ENCODE measurements around the gene ADAMTS6.

The ADAMTS6 gene

DNA sequence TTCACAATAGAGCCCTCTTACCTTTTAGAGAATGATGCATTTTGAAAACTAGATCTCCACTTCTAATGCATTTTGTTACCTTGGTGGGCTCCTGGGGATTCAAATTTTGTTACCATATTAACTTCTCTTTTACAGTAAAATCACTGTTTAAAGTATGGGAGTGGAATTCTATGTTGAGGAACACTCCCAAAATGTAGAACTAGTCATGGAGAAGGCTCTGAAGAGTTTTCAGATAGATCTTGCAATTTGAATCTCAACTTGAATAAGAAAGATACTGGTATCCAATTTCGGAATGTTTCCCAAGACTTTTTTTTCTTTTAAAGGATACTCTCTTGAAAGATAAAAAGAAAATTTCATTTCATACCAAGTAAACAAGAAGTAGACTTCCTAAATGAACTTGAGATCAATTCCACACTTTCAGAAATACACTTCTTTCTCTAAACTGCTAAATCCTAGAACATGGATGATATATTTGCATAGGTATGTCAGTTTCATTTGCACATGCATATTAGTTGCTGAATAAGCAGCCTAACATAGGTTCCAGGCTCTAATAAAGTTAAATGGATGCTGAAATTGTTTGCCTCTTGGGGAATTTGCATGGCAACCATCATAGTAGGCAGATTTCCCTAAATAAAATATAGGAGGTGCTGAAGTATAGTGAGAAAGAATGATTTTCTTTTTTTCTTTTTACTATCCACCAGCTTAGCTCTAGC is 205.4 kb downstream of the ADAMTS6 start:
- DNase-seq: no peak

DNA sequence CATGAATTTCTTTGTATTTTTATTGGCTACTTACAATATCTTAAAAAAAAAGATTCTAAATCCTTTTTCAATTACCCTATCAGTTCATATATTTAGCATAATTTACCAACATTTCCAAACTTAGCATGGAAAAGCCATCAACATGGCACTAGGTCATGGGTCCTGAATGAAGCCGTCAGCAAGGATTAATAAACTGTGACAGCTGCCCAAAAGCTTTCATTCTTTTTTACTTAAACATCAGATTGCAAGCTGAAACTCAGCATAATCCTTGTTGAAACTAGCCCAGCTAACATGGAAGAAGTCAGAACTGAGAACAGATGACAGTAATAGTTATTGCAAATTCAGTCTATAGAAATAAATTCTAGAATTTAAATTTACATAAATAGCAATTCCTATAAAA is 209.8 kb downstream of the ADAMTS6 start:
- no peak for DNase-seq

DNA sequence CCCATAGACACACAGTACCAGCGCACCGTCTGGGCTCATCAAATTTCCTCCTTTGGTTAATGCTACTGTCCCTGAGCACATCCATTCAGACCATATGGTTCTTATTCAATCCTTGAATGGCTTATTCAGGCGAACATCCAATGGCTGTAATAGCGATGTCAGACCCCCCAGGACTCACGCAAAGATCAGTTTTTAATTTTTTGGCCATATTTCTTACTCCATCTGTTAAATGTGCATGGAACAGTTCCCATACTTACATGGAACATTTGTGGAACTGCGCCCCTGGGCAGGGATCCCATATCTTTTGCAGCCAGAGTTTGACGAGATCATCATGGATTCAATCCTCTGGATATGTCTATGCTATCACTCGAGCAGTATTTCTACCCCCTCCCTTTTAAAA is 213.2 kb downstream of the ADAMTS6 start:
- no peak for DNase-seq

DNA sequence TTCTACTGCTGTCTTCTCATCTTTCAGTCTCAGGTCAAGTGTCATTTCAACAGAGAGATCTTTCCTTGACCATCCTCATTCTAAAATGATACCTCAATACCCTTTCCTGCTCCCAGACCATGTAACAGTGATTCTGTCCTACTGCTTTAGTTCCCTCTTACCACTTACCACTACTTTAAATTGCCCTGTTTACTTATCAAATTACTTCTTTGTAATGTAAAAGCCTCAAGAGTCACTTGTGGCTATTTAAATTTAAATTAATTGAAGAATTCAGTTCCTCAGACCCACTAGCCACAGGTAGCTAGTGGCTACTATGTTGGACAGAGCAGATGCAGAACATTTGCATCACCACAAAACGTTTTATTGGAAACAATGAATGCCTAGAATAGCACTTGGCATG is 217.3 kb downstream of the ADAMTS6 start:
- DNase-seq: no peak

DNA sequence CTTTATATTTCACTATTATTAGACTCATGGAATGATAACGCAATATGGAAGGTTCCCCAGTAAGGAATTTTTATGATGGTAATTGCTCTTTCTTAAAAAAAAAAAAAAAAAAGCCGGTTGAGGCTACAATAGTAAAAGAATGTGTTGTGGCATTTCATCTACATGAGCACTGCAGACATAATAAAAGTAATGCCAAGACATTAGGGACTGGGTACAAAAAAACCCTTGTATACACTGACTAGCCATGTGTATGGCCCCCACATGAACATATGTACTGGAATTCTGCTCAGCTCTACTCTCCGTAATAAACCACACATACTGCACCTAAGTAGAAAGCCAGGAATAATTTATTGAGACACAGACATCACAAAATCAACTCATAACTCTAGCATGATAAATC is 218.4 kb downstream of the ADAMTS6 start:
- DNase-seq: no peak

DNA sequence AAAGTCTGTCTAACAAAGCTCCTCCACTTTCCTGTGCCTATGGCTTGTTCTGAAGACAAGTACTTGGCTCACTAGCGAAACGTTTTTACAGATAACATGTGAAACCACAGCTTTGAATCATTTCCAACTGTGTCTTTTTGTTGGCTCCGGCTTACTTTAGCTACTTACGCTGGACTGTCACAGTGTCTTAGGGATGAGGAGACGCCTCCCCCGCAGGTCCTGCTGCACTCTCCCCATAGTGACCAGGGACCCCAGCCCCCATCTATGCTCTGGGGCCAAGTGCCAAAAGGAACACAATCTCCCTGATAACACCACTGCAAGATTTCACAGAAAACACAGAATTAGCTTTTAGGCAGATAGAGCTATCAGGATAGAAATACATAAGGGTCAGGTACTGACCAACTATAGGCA is 219.1 kb downstream of the ADAMTS6 start:
- no peak for DNase-seq

DNA sequence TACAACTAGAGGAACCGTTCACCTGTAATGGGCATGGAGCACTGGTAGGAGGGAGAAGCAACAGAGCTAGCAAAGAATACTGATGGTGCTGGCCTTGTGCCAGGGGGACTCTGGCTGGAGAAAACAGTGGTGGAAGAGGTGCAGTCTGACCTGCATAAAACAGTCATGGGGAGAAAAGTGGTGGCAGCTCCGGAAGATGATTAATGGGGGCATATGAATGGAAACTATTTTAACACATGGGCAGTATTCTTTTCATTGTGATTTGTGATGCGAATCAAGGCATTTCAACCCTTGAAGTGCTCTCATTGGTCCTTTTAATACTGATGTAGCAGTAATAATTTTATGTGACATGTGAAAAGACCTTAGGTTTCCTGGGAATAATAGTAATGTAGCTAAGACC is 219.6 kb downstream of the ADAMTS6 start:
- no peak for DNase-seq

DNA sequence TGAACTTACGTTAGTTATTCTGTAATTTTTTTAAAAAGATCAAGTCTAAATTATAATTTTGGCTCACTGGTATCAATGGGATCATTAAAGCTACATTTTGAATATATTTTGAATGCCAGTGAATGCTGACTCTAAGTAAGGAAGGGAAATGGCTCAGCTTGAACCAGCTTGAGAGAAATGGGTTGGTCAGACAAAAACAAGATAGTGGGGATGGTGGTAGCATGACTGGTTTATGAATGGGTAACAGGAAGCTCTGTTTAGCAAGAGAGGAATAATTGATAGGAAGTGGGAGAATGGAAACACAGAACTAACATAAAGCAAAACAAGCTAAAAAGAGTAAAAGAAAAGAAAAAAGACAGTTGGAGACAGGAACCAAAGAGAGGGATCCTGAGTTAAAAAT is 220.2 kb downstream of the ADAMTS6 start:
- DNase-seq: no peak

DNA sequence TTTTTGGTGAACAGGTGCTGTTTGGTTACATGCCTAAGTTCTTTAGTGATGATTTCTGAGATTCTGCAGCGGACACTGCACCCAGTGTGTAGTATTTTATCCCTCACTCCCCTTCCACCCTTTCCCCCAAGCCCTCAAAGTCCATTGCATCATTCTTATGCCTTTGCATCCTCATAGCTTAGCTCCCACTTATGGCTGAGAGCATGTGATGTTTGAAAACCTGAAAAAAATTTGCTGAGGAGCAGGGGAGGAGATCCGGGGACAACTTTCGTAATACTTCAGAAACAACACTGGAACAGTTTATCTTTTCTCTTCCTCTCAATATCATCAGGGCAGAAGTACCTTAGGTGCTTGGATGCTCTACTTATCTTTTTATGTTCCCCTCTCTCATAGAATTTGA is 226.4 kb downstream of the ADAMTS6 start:
- no peak for DNase-seq

DNA sequence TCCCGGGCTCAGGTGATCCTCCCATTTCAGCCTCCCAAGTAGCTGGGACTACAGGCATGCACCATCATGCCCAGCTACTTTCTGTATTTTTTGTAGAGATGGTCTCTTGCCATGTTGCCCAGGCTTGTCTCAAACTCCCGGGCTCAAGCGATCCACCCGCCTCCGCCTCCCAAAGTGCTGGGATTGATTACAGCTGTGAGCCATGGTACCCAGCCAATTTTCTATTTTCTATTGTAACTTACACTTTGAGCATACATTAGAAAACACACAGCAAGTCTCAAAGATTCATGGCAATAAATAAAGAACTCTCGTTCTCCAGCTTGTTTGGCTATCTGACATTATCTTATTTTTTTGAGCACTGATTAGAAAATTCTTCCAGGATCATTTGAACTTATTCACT is 228.7 kb downstream of the ADAMTS6 start:
- no peak for DNase-seq

DNA sequence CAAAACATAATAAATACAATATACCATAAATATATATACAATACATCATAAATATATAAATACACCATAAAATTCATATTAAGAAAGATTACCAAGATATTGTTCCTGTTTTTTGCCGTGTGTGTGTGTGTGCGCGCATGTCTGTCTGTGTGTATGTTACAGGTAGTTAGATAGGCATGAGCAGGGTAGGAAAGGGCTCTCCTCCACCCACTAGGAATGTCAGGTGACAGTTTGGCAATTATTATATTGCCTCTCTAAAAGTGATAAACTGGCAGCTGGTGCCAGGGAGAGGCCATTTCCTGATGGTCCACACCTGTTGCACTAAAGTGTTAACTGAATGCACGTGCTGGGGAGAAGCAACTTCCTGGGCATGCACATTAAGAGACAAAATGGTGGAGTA is 232.8 kb downstream of the ADAMTS6 start:
- no peak for DNase-seq

DNA sequence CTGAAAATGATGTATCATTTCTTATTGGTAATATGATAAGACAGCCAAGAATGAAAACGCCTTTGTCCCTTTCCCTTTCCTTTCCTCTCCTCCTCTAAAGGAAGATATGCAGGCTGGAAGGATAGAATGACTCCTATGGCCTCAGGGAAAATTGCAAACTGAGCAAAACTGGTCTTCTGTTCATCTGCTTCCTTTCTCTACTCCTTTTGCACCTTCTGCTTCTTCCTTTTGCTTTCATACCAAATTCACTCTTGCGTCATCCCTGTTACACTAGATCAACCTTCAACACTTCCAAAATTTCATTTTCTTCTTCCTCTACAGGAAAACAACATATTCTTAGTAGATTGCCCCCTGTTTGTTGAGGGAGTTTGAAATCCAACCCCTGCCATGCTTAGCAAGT is 234.1 kb downstream of the ADAMTS6 start:
- DNase-seq: no peak

DNA sequence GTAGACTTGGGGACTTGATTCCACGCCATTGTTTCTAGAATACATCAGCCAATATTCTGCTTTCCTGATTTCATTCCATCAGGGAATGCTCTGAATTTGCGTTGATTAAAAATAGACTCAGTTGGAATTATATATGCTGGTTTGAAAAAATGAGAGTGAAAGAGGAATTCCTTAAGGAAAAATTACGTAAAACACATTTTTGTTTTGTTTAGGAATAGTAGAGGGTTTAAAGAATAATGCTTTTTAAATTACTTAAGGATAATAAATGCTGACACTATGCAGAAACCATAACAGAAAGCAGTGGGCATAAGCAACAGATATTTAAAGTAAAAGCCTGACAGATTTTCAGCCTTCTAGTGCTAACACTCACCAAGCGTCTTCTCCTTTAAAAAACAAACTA is 235.0 kb downstream of the ADAMTS6 start:
- no peak for DNase-seq

DNA sequence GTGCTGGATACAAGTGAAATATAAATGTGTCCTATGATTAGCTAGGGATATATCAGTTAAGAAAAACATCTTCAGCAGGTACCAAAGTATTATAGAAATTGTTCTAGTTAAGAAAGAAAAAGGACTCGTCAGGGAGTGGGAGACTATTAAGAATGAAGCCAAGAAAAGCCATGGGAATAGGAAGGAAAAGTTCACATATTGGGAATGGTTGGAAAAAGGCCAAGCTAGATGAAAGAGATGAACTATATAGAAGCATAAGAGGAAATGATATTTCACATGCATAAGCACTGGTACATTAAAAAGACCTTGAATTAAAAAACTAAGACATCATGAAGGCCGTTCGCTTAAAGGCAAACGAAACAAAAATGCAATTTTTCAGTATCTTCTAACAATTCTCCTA is 237.7 kb downstream of the ADAMTS6 start:
- DNase-seq: no peak

DNA sequence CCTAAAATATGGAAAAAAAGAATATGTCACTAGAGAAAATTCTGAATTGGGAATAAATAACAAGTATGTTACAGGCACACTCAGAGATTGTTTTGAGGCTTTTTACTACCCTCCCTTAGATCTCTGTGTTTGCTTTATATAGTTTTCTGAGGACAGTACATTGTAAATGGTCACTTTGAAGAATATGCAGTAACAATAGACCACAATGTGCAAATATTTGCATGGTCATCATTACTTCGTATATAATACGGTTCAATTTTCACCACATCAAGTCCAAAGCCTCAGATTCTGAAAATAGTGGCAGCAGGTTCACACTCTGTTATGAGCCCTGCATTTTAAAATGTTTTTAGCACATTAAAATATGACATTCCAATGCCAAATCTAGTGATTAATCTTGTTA is 238.6 kb downstream of the ADAMTS6 start:
- DNase-seq: no peak

DNA sequence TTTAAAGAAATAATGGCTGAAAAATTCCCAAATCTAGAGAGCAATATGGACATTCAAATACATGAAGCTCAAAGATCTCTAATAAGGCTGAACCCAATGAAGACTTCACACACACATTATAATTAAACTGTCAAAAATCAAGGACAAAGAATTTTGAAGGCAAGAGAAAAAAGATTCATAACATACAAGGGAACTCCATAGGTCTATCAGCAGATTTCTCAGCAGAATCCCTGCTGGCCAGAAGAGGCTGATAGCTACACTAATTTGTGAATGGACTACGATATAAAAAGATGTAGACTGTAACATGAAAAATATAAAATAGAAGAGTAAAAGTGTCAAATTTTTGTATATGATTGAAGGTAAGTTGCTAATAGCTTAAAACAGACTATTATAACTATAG is 251.9 kb downstream of the ADAMTS6 start:
- DNase-seq: no peak

DNA sequence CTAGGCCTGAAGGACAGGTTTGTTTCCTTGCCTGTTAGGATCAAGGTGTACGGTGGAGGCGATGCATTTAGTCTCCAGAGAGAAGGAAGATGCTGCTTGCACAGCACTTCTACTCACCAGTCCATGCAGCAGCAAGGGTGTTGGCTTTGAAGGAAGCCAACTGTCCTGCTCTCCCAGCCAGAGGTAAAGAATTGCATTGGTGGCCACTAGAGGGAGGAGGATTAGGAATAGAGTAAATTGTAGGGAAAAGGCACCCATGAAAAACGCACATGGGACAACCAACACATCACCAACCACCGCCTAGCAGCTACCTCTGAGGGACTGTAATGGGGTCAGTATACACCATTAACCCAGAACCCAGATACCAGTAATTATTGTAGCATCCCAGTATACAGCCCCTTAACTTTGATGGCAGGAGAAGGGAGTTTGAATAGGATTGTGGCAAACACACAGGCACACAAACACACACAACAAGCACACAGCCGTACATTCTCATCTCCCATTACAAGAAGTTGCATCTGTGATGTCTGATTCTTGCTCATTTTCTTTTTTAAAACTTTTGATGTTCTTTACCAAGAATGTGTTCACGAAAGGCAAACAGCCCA is 267.7 kb downstream of the ADAMTS6 start:
- DNase-seq: no peak

DNA sequence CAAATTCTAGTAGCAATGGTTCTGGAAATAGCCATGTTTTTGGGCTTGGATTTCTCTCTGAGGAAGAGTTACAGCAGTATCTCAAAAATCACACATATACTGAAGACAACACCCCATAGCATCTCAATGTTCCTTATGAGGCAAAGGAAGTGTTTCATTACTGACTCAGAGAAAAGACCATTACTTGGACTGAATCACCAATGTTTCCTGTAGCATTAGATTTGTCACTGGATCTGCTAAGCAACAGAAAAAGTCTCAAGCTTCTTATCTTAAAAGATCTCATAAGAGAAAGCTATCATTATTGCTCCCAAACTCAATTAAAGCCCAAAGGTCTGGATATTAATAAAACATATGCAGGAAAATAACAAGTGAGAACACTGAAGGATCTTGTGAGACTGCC is 272.4 kb downstream of the ADAMTS6 start:
- no peak for DNase-seq

DNA sequence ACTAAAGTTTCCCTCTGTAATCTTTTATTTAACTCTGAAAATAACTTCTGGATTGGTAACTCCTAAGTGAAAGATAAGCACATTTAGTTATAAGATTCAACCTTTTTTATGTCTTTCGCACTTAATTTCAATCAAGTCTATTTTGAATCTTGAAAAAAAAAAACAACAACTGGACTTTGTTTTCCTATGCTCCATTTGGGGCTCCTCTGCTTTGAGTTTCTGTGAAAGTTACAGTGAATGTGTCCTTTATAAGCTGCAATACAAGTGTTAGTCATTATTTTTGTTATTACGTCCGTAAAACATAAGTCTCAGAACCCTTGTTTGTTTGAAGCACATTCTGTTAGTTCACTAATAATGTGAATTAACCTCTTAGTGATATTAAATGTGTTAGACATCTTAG is 276.8 kb downstream of the ADAMTS6 start:
- DNase-seq: no peak

DNA sequence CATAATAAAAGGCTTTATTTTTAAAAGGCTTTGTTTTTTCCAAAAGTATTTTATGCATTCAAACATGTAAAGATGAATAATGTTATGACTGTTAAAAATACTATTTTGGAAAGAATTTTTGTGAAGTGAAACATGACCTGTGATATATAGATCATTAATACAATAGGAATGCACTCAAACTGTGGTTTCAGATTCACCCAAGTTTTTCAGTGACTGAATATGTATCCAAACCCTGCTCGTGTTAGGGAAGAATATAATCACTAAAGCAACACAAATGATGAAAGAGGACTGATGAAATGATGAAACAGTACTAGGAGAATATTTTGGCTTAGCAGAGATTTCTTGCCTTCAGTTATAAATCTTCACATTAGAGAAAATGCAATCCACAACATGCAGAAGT is 278.0 kb downstream of the ADAMTS6 start:
- no peak for DNase-seq

DNA sequence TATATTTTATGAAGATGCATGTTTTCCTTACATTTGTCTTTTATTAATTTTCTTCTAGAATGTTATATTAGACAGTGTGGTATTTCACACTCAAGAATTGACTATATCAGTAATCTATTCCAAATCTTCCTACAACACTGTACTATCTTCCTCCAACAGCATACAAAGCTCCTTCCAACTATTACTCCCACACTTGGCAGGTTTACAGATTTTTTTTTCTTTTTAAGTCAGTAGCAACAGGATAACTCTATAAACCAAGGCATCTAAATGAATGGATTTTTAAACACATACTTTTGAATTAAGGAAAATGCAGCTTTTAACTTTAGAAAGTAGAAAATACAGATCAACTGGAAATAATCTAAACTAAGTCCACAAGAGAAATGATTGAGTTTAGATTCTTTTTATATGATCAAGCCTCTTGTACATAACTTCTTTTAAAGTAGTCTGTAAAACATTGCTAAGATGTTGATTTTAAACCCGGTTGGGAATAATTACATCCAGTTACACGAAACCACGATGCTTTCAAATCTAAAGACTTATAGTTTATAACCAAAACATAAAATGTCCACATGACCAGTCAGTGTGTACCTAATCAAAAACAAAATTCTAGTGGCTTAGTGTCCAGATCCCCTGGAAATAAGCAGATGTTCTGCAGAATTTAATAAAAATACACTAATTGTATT is 281.6 kb downstream of the ADAMTS6 start:
- DNase-seq: no peak

DNA sequence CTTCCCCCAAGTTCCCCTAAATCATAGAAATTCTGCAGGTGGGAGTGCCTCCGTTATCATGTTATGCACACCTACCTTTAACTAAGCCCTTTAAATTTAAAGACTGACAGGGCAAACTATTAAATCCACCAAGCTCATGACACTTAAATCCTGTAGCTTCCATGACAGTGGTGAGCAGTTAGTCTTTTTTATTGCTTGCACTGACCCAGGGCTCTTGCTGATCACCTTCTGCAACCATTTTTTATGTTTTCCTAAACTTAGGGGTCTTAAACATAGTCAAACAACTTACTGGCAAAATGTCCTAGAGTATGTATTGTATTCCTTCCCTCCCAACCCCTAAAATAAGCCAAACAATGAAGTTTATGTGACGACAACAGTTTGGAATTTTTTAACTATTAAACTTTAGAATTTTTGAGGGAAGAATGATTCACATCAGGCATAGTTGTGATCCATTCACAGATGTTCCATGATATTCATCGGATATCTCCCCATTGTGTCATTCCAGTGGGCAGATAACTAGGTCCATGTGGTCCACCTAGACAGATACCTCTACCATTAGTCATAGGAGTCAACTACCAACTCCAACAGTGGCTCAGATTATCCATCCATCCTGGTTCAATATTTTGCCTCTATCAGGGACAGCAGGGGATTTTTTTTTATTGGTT is 283.1 kb downstream of the ADAMTS6 start:
- no peak for DNase-seq

DNA sequence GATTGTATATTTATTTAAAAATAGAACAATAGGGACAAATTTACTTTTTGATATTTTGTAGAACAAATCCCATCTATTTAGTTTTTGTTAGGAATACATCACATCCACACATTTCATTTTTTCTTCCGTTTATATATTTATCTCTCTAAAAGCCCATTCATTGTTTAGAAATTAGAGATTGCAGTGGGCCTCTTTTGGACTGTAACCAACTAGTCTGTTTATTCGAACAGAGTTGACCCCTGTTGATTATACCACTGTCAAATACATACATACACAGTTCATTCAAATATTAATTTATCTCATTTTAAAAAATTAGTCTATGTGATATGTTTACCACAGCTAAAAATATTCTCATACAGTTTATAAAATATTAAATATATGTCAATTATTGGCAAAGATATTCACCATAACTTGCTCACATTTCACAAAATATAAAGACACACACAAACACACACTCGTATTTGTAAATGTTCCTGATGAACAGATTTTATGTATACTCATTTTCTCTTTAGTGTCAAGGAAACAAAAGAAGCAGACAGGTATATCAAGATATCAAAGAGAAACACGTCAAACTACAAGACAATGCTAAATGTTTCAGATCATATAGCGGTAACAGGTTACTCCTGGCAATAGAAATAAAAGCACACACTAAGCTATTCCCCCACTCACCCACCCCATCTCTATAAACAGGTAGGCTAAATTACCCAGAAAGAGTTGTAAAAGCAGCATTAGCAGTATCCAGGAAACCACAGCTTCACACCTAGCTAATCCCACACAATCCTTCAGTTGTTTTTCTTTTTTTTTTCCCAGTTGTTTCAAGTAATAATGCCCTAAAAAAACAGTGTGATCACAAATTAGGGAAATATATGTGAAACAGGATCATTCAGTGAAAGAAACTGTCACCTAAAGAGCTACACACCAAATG is 283.9 kb downstream of the ADAMTS6 start:
- DNase-seq: no peak

All from activated effector memory CD4-positive, alpha-beta T cell treated with anti-CD3 and anti-CD28 coated beads, Interleukin-2, amount 50 U/mL, for 16 hours (primary cell).